ENCODE measurements around the gene FLNA. TPM values are rescaled to one million over a fixed set of nuclear protein-coding genes. Genes with fewer than 3 reads are reported as not detected.

The FLNA gene
- total RNA-seq: 100 to 1,000 TPM; 765 to 976 TPM

GRCh38 chrX:154374313-154375155 is at the start of gene FLNA:
Gene FLNA, minus strand, starts transcription at chrX:154374634. Its CDS starts 3,389 bp downstream, at chrX:154371245.

GRCh38 chrX:154409222-154409871 is 34.9 kb upstream of the FLNA start, which contains the start of gene DNASE1L1:
Gene DNASE1L1, minus strand, starts transcription at chrX:154409254. Its CDS starts 3,686 bp downstream, at chrX:154405568.

GRCh38 chrX:154397888-154398667 is 23.6 kb upstream of the FLNA start, which contains the start of gene RPL10:
Gene RPL10, plus strand, starts transcription at chrX:154398377. Its CDS starts 143 bp downstream, at chrX:154398520.

GRCh38 chrX:154378799-154379568 is 4.5 kb upstream of the FLNA start, which contains the start of gene EMD:
Gene EMD, plus strand, starts transcription at chrX:154379295. Its CDS starts 190 bp downstream, at chrX:154379485.

Small RNAs within 50 kb of the gene (small RNA-seq; reads per million reads assigned to genes)
- gene SNORA70: 0 reads per million in 2 donors

Other genes starting within 250 kb of the FLNA start
- gene OPN1LW, start 230.4 kb downstream of the FLNA start, total RNA-seq: not detected
- gene OPN1MW, start 192.0 kb downstream of the FLNA start, total RNA-seq: not detected
- gene OPN1MW2, start 154.9 kb downstream of the FLNA start, total RNA-seq: not detected
- not detected for gene OPN1MW3, start 117.1 kb downstream of the FLNA start, total RNA-seq
- not detected for gene TEX28, start 79.5 kb downstream of the FLNA start, total RNA-seq
- gene TKTL1, start 78.8 kb downstream of the FLNA start, total RNA-seq: not detected
- gene EMD, start 4.7 kb upstream of the FLNA start, total RNA-seq: 10 to 100 TPM; 27.5 to 42.0 TPM
- 1,000 to 10,000 TPM in 1 of 2 donors, 100 to 1,000 TPM in 1; 813 to 1,193 TPM for gene RPL10, start 23.7 kb upstream of the FLNA start, total RNA-seq
- gene DNASE1L1, start 34.6 kb upstream of the FLNA start, total RNA-seq: 10 to 100 TPM; 28.6 to 31.3 TPM
- gene TAFAZZIN, start 36.9 kb upstream of the FLNA start, total RNA-seq: 10 to 100 TPM; 27.0 to 29.6 TPM
- gene ATP6AP1, start 54.0 kb upstream of the FLNA start, total RNA-seq: 100 to 1,000 TPM in 1 of 2 donors, 10 to 100 TPM in 1; 76.6 to 118 TPM
- gene GDI1, start 62.5 kb upstream of the FLNA start, total RNA-seq: 100 to 1,000 TPM in 1 of 2 donors, 10 to 100 TPM in 1; 98.1 to 105 TPM
- 10 to 100 TPM; 29.0 to 37.2 TPM for gene FAM50A, start 69.5 kb upstream of the FLNA start, total RNA-seq
- 1 to 10 TPM; 1.7 to 8.3 TPM for gene PLXNA3, start 83.6 kb upstream of the FLNA start, total RNA-seq
- gene LAGE3, start 104.6 kb upstream of the FLNA start, total RNA-seq: 10 to 100 TPM; 25.5 to 33.6 TPM
- 10 to 100 TPM; 36.1 to 59.6 TPM for gene UBL4A, start 112.0 kb upstream of the FLNA start, total RNA-seq
- gene SLC10A3, start 116.0 kb upstream of the FLNA start, total RNA-seq: 10 to 100 TPM in 1 of 2 donors, 1 to 10 TPM in 1; 5.2 to 10.7 TPM
- 10 to 100 TPM; 20.6 to 21.7 TPM for gene FAM3A, start 141.6 kb upstream of the FLNA start, total RNA-seq
- gene G6PD, start 172.2 kb upstream of the FLNA start, total RNA-seq: 100 to 1,000 TPM; 145 to 171 TPM
- gene IKBKG, start 173.0 kb upstream of the FLNA start, total RNA-seq: 10 to 100 TPM; 12.0 to 15.3 TPM
- not detected for gene CTAG1A, start 210.5 kb upstream of the FLNA start, total RNA-seq
- not detected for gene CTAG1B, start 244.6 kb upstream of the FLNA start, total RNA-seq